WI38 (cell line): ENCODE results near the gene SMO.

Experiments
- H3K4me3 ChIP-seq: 2 replicates; pipeline ENCODE4 v1.5.1; 2011; ENCODE audit warnings: low read depth, mild to moderate bottlenecking, control low read depth, low read length
- CTCF ChIP-seq: IDR thresholded peaks from 2 replicates; pipeline ENCODE4 v1.5.1; 2012; ENCODE audit warnings: low read depth, mild to moderate bottlenecking, control low read depth, low read length

Gene SMO

GRCh38 chr7:129188372-129188891 is at the start of gene SMO:
SMO (plus strand) TSS chr7:129188633; CDS start chr7:129189152, 519 bp downstream.
- no peak for TF ChIP-seq CTCF
- peak within 1 kb of the TSS; percentile 51 for H3K4me3 ChIP-seq

- no peak overlapping the region for H3K4me3 ChIP-seq
- no peak for TF ChIP-seq CTCF
These were observed 44.7 kb upstream of the SMO start for GRCh38 chr7:129143724-129144094.

DNA sequence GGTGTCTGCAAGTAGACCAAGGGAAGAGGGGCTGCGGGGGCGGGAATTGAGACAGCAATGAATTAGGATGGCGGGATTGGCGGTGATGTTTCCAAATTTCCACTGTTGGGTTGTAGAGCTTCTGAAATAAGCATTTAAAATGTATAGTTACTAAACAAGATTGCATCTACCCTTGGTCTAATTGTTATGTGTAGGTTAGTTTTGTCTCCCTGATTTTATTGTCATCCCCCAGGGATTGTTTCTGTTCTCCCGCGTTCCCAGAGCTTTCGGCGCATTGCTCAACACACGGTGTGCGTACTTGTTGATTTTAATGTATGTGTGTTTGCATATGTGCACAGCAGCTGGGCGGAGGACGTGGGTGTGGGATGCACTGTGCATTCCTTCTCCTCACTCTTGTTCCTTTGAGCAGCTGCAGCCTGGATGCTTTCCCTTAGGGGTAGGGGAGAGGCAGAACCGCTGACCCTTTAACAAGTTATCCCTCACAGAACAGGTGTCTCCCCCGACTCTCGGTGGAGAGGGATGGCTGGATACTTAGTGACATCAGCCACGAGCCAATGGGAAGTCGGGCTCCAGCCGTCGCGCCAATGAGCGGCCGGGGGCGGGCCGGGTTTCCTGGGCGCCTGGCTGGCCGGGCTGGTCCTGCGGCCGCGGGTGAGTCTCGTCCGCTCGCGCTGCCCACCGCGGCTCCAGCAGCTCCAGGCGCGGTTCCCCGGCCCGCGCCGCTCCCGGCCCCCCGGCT is 44.2 kb upstream of the SMO start, which contains the start of gene TSPAN33:
TSPAN33 (plus strand) TSS at position 613 of the 739 bp plus-strand sequence. CDS start 274 bp downstream, outside the sequence.
- TF ChIP-seq CTCF, result no peak
- peak within 1 kb of the TSS; percentile 43 for H3K4me3 ChIP-seq

DNA sequence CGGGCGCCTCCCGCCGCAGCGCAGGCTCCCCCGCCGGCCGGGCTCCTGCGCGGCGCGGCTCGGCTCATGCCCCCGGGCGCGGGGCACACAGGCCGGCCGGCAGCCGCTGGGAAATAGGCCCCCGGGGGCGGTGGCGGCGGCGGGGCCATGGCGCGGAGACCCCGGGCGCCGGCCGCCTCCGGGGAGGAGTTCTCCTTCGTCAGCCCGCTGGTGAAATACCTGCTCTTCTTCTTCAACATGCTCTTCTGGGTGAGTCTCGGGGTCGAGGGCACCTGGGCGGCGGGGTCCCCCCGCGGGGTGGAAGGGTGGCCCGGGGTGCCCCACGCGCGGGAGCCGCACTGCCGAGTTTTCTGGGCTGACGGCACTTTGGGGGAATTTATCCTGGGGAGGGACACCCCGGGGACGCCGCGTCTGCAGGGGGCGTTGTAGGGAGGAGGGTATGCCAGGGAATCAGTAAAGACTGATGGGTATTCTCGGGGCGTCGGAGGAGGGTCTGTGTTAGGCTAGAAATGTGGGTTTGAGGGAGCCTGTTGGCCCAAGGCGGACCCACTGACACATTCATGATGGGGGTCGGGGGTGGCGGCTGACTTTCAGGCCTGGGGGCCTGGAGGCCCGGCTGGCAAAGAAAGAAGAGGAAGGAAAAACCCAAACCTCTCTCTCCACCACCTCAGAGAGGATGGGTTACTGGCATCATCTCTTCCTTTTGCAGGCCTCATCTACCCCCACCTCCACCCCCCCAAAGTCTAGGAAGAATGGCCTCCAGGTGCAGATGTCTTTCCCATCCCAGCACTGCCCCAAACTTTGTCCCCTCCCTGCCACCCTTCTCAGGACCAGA is 43.4 kb upstream of the SMO start:
- no peak for TF ChIP-seq CTCF
- H3K4me3 ChIP-seq, result peak overlapping the region; percentile 43

GRCh38 chr7:129146237-129146979 is 42.0 kb upstream of the SMO start:
- TF ChIP-seq CTCF, result no peak
- H3K4me3 ChIP-seq, result no peak overlapping the region

- H3K4me3 ChIP-seq, result no peak overlapping the region
- TF ChIP-seq CTCF, result no peak
These were observed 40.7 kb upstream of the SMO start for GRCh38 chr7:129147731-129148130.
